HepG2 (cell line): ENCODE results near the gene TBC1D2B. TPM values are rescaled to one million over a fixed set of nuclear protein-coding genes. Genes with fewer than 3 reads are reported as not detected.
A peak's percentile ranks its signal among the peaks of the same experiment; 100 is the strongest.

Experiments
- CEBPZ ChIP-seq: IDR thresholded peaks from 2 replicates; pipeline ENCODE4 v1.6.1; 2012; ENCODE audit warnings: low read length, improper control_type of control experiment
- FOXA3 ChIP-seq: IDR thresholded peaks from 2 replicates; pipeline ENCODE4 v1.6.1; 2016; ENCODE audit warnings: missing genetic modification reagents, missing compliant biosample characterization
- HBP1 ChIP-seq: IDR thresholded peaks from 2 replicates; pipeline ENCODE4 v1.6.1; 2016; ENCODE audit warnings: low read depth, control low read depth
- HDAC2 ChIP-seq: sonication (generic); formaldehyde crosslinking; IDR thresholded peaks from 2 replicates; pipeline ENCODE4 v1.4.0; 2020; ENCODE audit warnings: missing genetic modification reagents
- HNRNPL ChIP-seq: fragments of 200-400 bp; formaldehyde crosslinking; IDR thresholded peaks from 2 replicates; pipeline ENCODE4 v1.6.1; 2017; ENCODE audit warnings: mild to moderate bottlenecking, low read depth, low read length
- LRRFIP1 ChIP-seq: sonication (generic); formaldehyde crosslinking; conservative IDR thresholded peaks from 2 replicates; pipeline ENCODE4 v1.4.0; 2020; ENCODE audit warnings: missing genetic modification reagents
- MAZ ChIP-seq, 2 experiments: sonication (generic) in 1 of 2; formaldehyde crosslinking in 1 of 2; IDR thresholded peaks; 2 replicates each; pipeline versions ENCODE4 v1.5.0 to v1.6.1; 2012 to 2020; ENCODE audit warnings: low read depth in 2 of 2, mild to moderate bottlenecking in 2 of 2, borderline replicate concordance in 1 of 2, improper control_type of control experiment in 1 of 2, low read length in 1 of 2, missing genetic modification reagents in 1 of 2, moderate library complexity in 1 of 2
- NR2F1 ChIP-seq, 2 experiments: fragments of 450-650 bp in 1 of 2; formaldehyde crosslinking in 1 of 2; IDR thresholded peaks; 2 replicates each; pipeline versions ENCODE4 v1.5.0 to v1.6.1; 2016 to 2020; ENCODE audit warnings: mild to moderate bottlenecking in 1 of 2, missing compliant biosample characterization in 1 of 2, missing genetic modification reagents in 1 of 2, moderate library complexity in 1 of 2
- PPARG ChIP-seq: conservative IDR thresholded peaks from 2 replicates; pipeline ENCODE4 v1.6.1; 2016; ENCODE audit warnings: missing biosample characterization, missing genetic modification reagents
- REXO4 ChIP-seq: sonication (generic); formaldehyde crosslinking; IDR thresholded peaks from 2 replicates; pipeline ENCODE4 v1.8.0; 2022; ENCODE audit warnings: missing genetic modification reagents, mild to moderate bottlenecking, borderline replicate concordance
- SALL1 ChIP-seq: sonication (generic); formaldehyde crosslinking; IDR thresholded peaks from 2 replicates; pipeline ENCODE4 v1.8.0; 2022; ENCODE audit warnings: mild to moderate bottlenecking, missing genetic modification reagents
- SSRP1 ChIP-seq: IDR thresholded peaks from 2 replicates; pipeline ENCODE4 v1.6.1; 2016; ENCODE audit warnings: control low read depth
- ZBTB3 ChIP-seq: sonication (generic); formaldehyde crosslinking; IDR thresholded peaks from 2 replicates; pipeline ENCODE4 v1.4.0; 2020; ENCODE audit warnings: low read depth, mild to moderate bottlenecking, moderate library complexity, missing genetic modification reagents, borderline replicate concordance
- ZNF124 ChIP-seq: sonication (generic); formaldehyde crosslinking; IDR thresholded peaks from 2 replicates; pipeline ENCODE4 v1.4.0; 2020; ENCODE audit warnings: missing genetic modification reagents
- ZNF207 ChIP-seq: fragments of 450-650 bp; IDR thresholded peaks from 2 replicates; pipeline ENCODE4 v1.6.1; 2016; ENCODE audit warnings: antibody characterized with exemption, borderline replicate concordance
- ZNF292 ChIP-seq: sonication (generic); formaldehyde crosslinking; IDR thresholded peaks from 2 replicates; pipeline ENCODE4 v1.8.1; 2022; ENCODE audit warnings: mild to moderate bottlenecking, low read depth, missing genetic modification reagents, borderline replicate concordance
- ZNF331 ChIP-seq: sonication (generic); formaldehyde crosslinking; IDR thresholded peaks from 2 replicates; pipeline ENCODE4 v1.4.0; 2020; ENCODE audit warnings: missing genetic modification reagents
- ZNF350 ChIP-seq: sonication (generic); formaldehyde crosslinking; IDR thresholded peaks from 2 replicates; pipeline ENCODE4 v1.4.0; 2020; ENCODE audit warnings: mild to moderate bottlenecking, low read depth, missing genetic modification reagents, borderline replicate concordance
- ZNF543 ChIP-seq: sonication (generic); formaldehyde crosslinking; IDR thresholded peaks from 2 replicates; pipeline ENCODE4 v1.4.0; 2020; ENCODE audit warnings: mild to moderate bottlenecking, missing genetic modification reagents
- ZNF614 ChIP-seq: IDR thresholded peaks from 2 replicates; pipeline ENCODE4 v1.6.1; 2018; ENCODE audit warnings: missing biosample characterization, missing genetic modification reagents, inconsistent platforms, borderline replicate concordance
- ZZZ3 ChIP-seq: sonication (generic); formaldehyde crosslinking; IDR thresholded peaks from 2 replicates; pipeline ENCODE4 v1.4.0; 2020; ENCODE audit warnings: missing genetic modification reagents, mild to moderate bottlenecking, borderline replicate concordance
- polyA plus RNA-seq, 8 experiments: library from polyadenylated mRNA; depleted of rRNA in 3 of 8; stranded (reverse) in 7 of 8; unstranded in 1 of 8; fragments of >200 nt; fragmentation: Illumina TruSeq in 4 of 8; extraction: Trizol in 4 of 8; gene quantifications; 2 replicates each; pipeline versions ENCODE4 v1.2.1 to v1.2.3, GENCODE V29; 2011 to 2016; ENCODE audit warnings: low read depth in 4 of 8, missing spikeins in 1 of 8, mixed read lengths in 1 of 8; ENCODE audit not compliant: insufficient read depth in 1 of 8
- total RNA-seq, 5 experiments: library from RNA; depleted of rRNA; stranded (reverse); fragments of >200 nt; fragmentation: Illumina TruSeq; extraction: Trizol; gene quantifications; 2 replicates each; pipeline ENCODE4 v1.2.3, GENCODE V29; 2016; ENCODE audit warnings: low read depth in 1 of 5

Gene TBC1D2B
- total and polyA plus RNA-seq, 2 of the 13 experiments (the other 11 are each of a cell fraction or from before 2014, with no cell fraction given), result 10.1 to 14.4 TPM

GRCh38 chr15:78108300-78109084 is 31.0 kb upstream of the TBC1D2B start (continued):
- TF ChIP-seq NR2F1 (CRISPR knock-in tag; IDR thresholded peaks at IDR 0.05) (no peak), HDAC2 (0 out of 2 replicates have a peak, but pooled peaks have one; percentile 15), ZNF207 (no peak), ZNF124 (CRISPR knock-in tag) (0 out of 2 replicates have a peak, but pooled peaks have one; percentile 20), ZNF614 (peak; percentile 31; the same call in 1 of the 2 replicates), ZNF331 (CRISPR knock-in tag) (no peak), ZBTB3 (CRISPR knock-in tag) (no peak), ZNF292 (CRISPR knock-in tag) (no peak), MAZ (IDR thresholded peaks at IDR 0.05; ENCODE audit: borderline replicate concordance, low read depth, low read length) (0 out of 2 replicates have a peak, but pooled peaks have one; percentile 24), MAZ (CRISPR knock-in tag; IDR thresholded peaks at IDR 0.05; ENCODE audit: low read depth) (peak; percentile 52; the same call in 1 of the 2 replicates), SSRP1 (CRISPR knock-in tag) (0 out of 2 replicates have a peak, but pooled peaks have one; percentile 31), REXO4 (CRISPR knock-in tag) (no peak), PPARG (no peak), ZNF543 (CRISPR knock-in tag) (no peak), HBP1 (CRISPR knock-in tag) (no peak), CEBPZ (no peak), ZZZ3 (no peak), SALL1 (CRISPR knock-in tag) (0 out of 2 replicates have a peak, but pooled peaks have one; percentile 24), LRRFIP1 (no peak), FOXA3 (CRISPR knock-in tag) (0 out of 2 replicates have a peak, but pooled peaks have one; percentile 14), HNRNPL (0 out of 2 replicates have a peak, but pooled peaks have one; percentile 23), ZNF350 (CRISPR knock-in tag) (peak; percentile 36; the same call in 1 of the 2 replicates)
